OCI-LY7 (cell line): ENCODE data around the gene CDKL4. TPM values are rescaled to one million over a fixed set of nuclear protein-coding genes. Genes with fewer than 3 reads are reported as not detected.

Source experiments
- BruUV-seq: library from RNA; stranded (reverse); fragments of 400-500 nt; replicated peaks from 2 replicates; lab custom pipeline; 2021; lab: Mats Ljungman, UMichigan
- CTCF ChIA-PET: fragments of 300-600 bp; sonication (Branson Sonifier 250); formaldehyde crosslinking; loops from one replicate; lab custom pipeline; 2022; ENCODE audit warnings: antibody characterized with exemption; ENCODE audit not compliant: unreplicated experiment; lab: Charles Lee
- POLR2A ChIA-PET: fragments of 300-600 bp; sonication (Branson Sonifier 250); formaldehyde crosslinking; loops from one replicate; lab custom pipeline; 2022; ENCODE audit warnings: antibody characterized with exemption; lab: Charles Lee
- DNase-seq: peaks from one replicate; pipeline ENCODE4 v3.0.0-alpha.2; 2015; ENCODE audit warnings: low spot score
- H2AFZ ChIP-seq: fragments of 200-600 bp; sonication (generic), shearing (Covaris generic); 2 replicates; pipeline ENCODE4 v1.6.1; 2014; ENCODE audit warnings: mild to moderate bottlenecking, antibody characterized with exemption, low read length, moderate library complexity
- H3K27ac ChIP-seq: fragments of 200-600 bp; sonication (generic); 2 replicates; pipeline ENCODE4 v1.5.1; 2014; ENCODE audit warnings: mixed run types, low read depth, mild to moderate bottlenecking, moderate library complexity, low read length, inconsistent platforms; ENCODE audit not compliant: poor library complexity, severe bottlenecking
- H3K36me3 ChIP-seq: fragments of 200-600 bp; sonication (generic); 2 replicates; pipeline ENCODE4 v1.6.1; 2014; ENCODE audit warnings: mild to moderate bottlenecking, antibody characterized with exemption, low read length, moderate library complexity, mixed read lengths; ENCODE audit not compliant: insufficient read depth
- H3K4me1 ChIP-seq: fragments of 200-600 bp; sonication (generic); 2 replicates; pipeline ENCODE4 v1.5.1; 2014; ENCODE audit warnings: mild to moderate bottlenecking, low read length; ENCODE audit not compliant: insufficient read depth, poor library complexity, severe bottlenecking
- H3K4me2 ChIP-seq: fragments of 200-600 bp; sonication (generic); 2 replicates; pipeline ENCODE4 v1.6.1; 2014; ENCODE audit warnings: mild to moderate bottlenecking, low read length
- H3K4me3 ChIP-seq: fragments of 200-600 bp; sonication (generic); 2 replicates; pipeline ENCODE4 v1.5.1; 2014; ENCODE audit warnings: mild to moderate bottlenecking, low read depth, low read length; ENCODE audit not compliant: poor library complexity, severe bottlenecking
- H3K79me2 ChIP-seq: fragments of 200-600 bp; sonication (generic); 2 replicates; pipeline ENCODE4 v1.6.1; 2016; ENCODE audit warnings: low read depth, mild to moderate bottlenecking, low read length, moderate library complexity, mixed read lengths; ENCODE audit not compliant: insufficient read depth
- H3K9me2 ChIP-seq: fragments of 200-600 bp; sonication (generic); 2 replicates; pipeline ENCODE4 v1.6.1; 2016; ENCODE audit warnings: mild to moderate bottlenecking, low read length, mixed read lengths; ENCODE audit not compliant: insufficient read depth
- H3K9me3 ChIP-seq: fragments of 200-600 bp; sonication (generic); 2 replicates; pipeline ENCODE4 v1.6.1; 2014; ENCODE audit warnings: mild to moderate bottlenecking, mixed run types, low read length, mixed read lengths
- H4K20me1 ChIP-seq: fragments of 200-600 bp; sonication (generic); 2 replicates; pipeline ENCODE4 v1.6.1; 2014; ENCODE audit warnings: mild to moderate bottlenecking, antibody characterized with exemption, low read length, moderate library complexity, mixed read lengths; ENCODE audit not compliant: insufficient read depth
- CTCF ChIP-seq: fragments of 200-600 bp; sonication (generic); conservative IDR thresholded peaks from 2 replicates; pipeline ENCODE4 v1.5.1; 2014; ENCODE audit warnings: mild to moderate bottlenecking, antibody characterized with exemption, low read length, moderate library complexity, mixed read lengths
- EZH2phosphoT487 ChIP-seq: fragments of 200-600 bp; sonication (generic); IDR thresholded peaks from 2 replicates; pipeline ENCODE4 v1.6.1; 2018; ENCODE audit warnings: low read depth, borderline replicate concordance, mild to moderate bottlenecking, mixed run types, antibody characterized with exemption, low read length, moderate library complexity, mixed read lengths
- intact Hi-C: fragments of 100-400 bp; cut with micrococcal nuclease; formaldehyde crosslinking; loops from one replicate; pipeline ENCODE4 v1.10.0; 2022; ENCODE audit not compliant: unreplicated experiment
- total RNA-seq, 2 experiments: library from RNA; depleted of rRNA in 1 of 2; stranded (reverse); fragments of >200 nt in 1 of 2; shearing (Covaris generic) in 1 of 2; gene quantifications; 2 replicates each; pipeline ENCODE4 v1.2.3, GENCODE V29; 2014 to 2022

The CDKL4 gene
- total RNA-seq, 2 experiments from 2014 or later: not detected

- Histone ChIP-seq H3K4me2 (no peak overlapping the region), H2AFZ (no peak overlapping the region), H3K9me3 (no peaks in the 10 kb centered on the region), H3K9me2 (no peaks in the 10 kb centered on the region), H4K20me1 (no peaks in the 10 kb centered on the region), H3K79me2 (no peaks in the 10 kb centered on the region), H3K36me3 (no peaks in the 10 kb centered on the region), H3K4me1 (no peaks in the 10 kb centered on the region), H3K4me3 (no peak overlapping the region), H3K27ac (no peak overlapping the region)
- TF ChIP-seq CTCF: no peak
- no peak for TF ChIP-seq EZH2phosphoT487
- ChIA-PET CTCF (no interaction called here), POLR2A (interaction anchor here (0.8 kb wide), 1 partner anchor 9 kb away, joined by 3 read pairs; no protein-coding TSS in a partner anchor)
- no peak for DNase-seq
- intact Hi-C loops: no loop called here
- BruUV-seq: no TSS peak
Measured at GRCh38 chr2:39179974-39180960, 63.5 kb downstream of the CDKL4 start.

- Histone ChIP-seq H3K4me2 (no peak overlapping the region), H3K9me3 (no peaks in the 10 kb centered on the region), H3K27ac (no peak overlapping the region), H3K9me2 (no peaks in the 10 kb centered on the region), H4K20me1 (no peaks in the 10 kb centered on the region), H3K4me1 (no peaks in the 10 kb centered on the region), H3K36me3 (no peaks in the 10 kb centered on the region), H2AFZ (no peak overlapping the region), H3K79me2 (no peaks in the 10 kb centered on the region), H3K4me3 (no peak overlapping the region)
- POLR2A ChIA-PET: interaction anchor here (0.8 kb wide), 1 partner anchor 13 kb away, joined by 3 read pairs; no protein-coding TSS in a partner anchor
- intact Hi-C loops: no loop called here
- no peak for DNase-seq
- TF ChIP-seq EZH2phosphoT487 (no peak), CTCF (no peak)
- CTCF ChIA-PET: no interaction called here
- BruUV-seq: no TSS peak
Measured at GRCh38 chr2:39178756-39179155, 65.0 kb downstream of the CDKL4 start.
